HG03442 (cell line): ENCODE measurements around the gene PFKP.
"Not testable (repeated sequence)": the region's sequence is repeated elsewhere in the genome, so short reads cannot be mapped to it uniquely, and the experiment has no call there.

Experiments used
- ATAC-seq: cut with Tn5 transposase; IDR thresholded peaks from one replicate; pipeline ENCODE4 v1.9.1; 2021; ENCODE audit warnings: mild to moderate bottlenecking, moderate library complexity; ENCODE audit not compliant: unreplicated experiment

PFKP gene

DNA sequence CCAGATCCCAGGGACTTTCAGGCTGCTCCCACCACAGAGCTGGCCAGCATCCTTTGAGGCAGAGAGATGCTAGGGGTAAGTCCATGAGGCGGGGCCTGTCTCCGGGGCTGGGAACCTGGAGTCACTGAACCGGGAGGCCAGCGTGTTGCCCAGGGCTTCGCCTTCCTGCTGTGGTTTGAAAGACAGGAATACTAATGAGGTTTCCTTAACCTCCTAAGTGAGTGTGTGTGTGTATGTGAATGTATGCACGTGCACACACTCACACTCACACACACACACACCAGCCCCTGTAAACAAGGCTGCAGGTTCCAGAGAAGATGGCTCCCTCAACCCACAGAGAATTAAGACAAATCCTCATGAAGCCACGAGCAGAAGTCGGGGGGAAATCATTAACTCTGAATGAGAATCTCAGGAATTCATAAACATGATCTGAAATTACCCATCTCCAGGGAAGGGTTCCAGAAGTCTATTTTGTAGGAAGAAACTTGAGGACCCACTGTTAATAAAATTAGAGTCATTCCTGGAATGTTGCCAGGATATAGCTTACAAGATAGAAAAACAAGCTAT, 20.3 kb upstream of the PFKP start:
- no peak for ATAC-seq

DNA sequence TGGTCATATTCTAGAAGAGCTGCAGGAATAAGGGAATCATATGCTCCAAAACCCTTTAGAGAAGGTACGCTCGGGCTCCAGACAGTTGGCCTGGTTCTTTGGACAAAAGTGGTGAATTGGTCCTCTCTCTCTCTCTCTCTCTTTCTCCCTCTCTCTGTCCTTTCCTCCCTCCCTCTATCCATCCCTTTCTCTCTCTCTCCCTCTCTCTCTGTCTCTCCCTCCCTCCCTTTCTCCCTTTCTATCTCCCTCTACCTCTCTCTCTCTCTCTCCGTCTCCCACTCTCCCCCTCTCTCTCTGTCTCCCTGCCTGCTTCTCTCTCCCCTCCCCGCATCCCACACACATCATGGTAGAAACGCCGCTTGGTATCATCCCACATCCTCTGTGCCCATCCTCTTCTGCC, 19.8 kb upstream of the PFKP start:
- no peak for ATAC-seq

DNA sequence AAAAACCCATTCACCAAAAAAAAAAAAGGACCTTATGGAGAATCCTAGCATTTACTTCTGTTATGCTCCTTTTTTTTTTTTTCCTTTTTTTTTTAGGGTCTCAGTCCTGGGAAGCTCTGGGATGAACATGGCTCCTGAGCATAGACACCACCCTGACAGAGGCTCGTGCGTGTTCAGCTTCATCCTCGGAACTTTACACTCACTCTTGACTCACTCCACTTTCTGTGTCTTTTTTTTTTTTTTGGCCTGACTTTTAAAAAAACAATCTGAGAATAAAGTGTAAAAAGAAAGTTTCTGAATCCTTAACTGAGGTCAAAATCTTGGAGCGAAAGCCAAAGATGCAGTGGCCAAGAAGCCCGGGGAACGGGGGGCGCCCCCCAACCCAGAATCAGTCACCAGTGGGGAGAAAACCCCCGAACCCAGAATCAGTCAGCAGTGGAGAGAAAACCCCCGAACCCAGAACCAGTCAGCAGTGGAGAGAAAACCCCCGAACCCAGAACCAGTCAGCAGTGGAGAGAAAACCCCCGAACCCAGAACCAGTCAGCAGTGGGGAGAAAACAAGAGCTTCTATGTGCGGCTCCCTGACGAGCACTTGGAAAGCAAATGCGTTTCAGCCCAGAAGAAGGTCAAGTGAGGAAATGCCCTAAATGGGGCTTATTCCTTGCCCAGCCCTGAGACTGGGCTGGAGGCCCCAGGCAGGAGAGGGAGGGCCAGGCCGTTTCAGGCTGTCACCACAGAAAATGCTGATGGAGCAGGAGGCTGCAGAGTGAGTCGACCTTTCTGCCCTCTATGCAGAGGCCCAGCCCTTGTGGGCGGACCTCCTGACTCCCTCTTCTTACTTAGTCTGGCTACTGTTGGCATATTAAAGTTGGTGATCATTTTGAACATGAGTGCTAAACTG, 19.0 kb upstream of the PFKP start:
- ATAC-seq = no peak

DNA sequence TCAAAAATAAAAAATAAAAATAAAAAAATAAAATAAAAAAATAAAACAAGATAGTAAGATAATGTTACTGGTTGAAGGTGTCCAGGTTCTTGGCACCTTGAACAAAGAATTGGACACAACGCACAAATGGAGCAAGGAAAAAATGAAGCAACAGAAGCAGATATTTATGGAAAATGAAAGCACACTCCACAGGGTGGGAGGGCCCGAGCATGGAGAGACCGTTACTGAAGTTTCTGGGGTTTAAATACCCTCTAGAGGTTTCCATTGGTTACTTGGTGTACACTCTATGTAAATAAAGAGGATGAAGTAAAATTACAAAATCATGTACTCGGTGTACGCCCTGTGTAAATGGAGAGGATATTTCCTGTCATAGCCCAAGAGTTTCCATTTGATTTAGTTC, 15.7 kb upstream of the PFKP start:
- ATAC-seq = no peak

DNA sequence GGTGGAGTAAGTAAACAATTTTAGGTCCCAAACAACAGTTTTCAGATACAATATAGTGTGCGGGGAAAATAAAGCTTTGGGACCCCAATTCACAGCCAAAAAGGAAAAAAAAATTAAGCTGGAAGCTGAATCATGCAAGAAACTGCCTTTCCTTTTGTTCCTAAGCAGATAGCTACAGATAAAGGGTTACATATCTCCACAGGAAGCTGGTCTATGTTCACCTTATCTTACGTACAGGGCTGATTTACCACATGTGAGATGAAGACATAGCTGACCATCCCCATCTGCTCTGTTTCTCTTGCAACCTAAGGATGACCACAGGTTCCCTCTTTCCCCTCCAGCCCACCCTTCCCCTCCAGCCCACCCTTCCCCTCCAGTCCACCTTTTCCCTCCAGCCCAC, 14.2 kb upstream of the PFKP start:
- ATAC-seq = no peak

DNA sequence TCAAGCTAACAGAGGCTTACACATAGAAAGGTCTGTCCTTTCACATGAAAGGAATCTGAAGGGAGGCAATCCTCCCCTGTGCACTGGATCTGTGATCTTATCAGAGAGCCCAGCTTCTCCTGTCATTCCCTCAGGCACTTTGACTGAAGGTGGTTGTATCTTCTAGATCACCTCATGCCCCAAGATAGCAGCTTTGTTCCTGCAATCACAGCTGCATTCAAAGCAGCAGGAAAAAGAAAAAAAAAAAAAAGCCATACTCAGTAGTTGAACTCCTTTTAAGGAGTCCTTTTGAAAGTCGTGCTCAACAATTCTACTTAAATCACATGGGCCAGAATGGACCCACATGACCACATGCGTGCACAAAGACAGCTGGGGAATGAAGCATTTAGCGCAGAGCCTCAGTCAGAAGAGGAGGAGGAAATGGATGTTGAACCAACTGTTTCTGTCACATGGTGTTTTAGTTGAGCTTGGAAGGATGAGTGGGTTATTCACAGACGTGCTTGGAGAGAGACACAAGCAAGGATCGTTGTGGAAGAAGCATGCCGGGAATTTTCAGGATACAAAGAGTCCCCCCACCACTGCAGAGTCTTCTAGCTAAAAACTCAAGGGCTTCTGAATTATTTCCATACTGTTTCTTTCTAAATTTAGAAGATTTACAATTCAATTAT, 13.0 kb upstream of the PFKP start:
- ATAC-seq = no peak

DNA sequence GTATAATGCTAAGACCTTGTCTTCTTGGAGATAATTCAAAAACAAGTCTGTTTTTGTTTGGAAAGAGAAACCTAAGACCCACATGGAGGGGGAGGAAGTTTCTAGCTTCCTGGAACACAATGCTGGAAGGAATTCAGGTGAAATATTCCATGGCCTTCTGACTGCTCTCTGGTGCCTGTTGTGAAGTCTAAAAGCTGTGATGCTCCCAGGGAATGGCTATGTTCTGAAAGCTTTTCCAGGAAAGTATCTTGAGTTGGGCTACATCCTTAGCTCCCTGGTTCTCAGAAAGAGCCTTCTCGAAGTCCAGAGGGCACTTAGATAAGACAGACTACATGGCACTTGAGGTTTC, 12.5 kb upstream of the PFKP start:
- ATAC-seq = no peak

DNA sequence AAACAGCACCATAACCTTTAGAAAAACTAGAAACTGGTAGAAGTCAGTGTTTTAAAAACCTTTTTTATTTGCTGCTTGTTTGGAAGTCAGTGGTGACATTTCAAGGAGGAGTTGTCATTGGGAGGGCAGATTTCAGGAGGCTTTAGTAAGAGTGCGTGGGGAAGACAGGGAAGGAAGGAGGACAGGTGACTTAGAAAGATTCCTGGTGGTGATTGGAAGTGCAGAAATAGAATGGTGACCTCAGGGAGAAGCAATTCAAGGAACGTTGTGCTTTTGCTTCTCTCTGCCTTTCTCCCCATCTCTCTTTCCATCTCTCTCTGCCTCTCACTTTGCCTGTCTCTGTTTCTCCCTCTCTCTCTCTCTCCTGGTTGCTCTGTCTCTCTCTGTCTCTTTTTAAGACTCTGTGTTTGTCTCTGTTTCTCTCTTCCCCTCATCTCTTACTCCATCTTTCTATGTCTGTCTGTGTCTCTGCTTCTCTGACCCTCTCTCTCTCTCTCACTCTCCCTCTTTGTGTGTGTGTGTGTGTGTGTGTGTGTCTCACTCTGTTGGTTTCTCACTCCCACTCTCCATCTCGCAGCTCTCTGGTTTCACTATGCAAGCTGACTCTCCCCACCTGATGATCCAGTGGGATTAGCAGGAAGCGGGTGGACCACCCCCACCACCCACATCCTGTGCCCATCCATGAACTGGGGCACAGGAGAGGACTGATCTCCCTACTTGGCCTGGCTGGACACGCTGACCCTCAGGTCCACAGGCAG, 10.9 kb upstream of the PFKP start:
- ATAC-seq = no peak

DNA sequence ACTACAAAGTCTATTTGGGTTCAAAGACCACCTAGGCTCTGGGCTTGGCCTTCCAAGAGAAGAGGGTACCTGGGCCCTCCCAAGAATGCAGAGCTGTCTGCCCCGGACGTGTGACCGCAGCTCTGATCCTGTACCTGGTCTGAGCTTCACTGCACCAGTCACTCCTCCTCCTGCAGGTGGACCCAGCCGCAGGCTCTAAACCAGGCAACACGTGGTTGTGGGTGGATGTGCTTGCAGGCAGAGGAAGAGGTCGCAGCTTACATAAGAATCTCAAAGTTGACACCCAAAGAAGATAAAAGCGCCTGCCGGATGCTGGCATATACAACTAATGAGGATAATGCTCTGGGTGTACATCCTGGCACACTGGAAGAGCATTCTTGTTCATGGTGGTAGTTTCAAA, 9.4 kb upstream of the PFKP start:
- ATAC-seq = no peak

DNA sequence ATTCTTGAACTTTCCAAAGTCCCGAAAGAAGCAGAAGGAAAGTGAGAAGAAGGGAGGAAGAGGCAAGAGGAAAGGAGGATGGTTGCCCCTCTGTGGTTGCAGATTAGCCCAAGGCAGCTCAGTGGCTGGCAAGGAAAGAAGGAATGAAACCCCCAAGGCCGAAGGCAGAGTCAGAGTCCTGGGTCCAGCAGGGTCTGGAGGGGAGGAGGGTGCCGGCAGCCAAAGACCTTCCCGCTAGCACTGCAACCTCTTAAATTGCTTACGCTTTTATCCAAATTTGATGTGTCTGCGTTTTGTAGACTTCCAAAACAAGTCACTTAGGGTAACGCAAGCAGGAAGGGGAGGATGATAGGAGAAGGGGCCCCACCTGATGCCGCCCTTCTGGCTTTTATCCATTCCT, 7.4 kb upstream of the PFKP start:
- no peak for ATAC-seq

DNA sequence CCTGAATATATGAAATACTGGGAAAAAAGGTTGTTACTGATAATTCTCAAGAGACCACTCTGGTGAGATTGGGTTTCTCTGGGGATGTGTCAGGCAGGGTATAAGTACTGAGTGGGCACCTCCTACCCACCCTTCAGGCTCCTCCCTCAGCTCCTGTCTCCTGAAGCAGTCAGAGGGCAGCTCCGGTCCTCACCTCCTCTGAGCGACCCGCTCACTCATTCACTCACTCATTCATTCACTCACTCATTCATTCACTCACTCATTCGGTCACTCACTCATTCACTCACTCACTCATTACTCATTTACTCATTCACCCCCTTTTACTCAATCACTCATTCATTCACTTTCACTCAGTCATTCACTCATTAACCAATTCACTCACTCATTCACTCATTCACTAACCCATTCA, 6.9 kb upstream of the PFKP start:
- ATAC-seq = no peak

DNA sequence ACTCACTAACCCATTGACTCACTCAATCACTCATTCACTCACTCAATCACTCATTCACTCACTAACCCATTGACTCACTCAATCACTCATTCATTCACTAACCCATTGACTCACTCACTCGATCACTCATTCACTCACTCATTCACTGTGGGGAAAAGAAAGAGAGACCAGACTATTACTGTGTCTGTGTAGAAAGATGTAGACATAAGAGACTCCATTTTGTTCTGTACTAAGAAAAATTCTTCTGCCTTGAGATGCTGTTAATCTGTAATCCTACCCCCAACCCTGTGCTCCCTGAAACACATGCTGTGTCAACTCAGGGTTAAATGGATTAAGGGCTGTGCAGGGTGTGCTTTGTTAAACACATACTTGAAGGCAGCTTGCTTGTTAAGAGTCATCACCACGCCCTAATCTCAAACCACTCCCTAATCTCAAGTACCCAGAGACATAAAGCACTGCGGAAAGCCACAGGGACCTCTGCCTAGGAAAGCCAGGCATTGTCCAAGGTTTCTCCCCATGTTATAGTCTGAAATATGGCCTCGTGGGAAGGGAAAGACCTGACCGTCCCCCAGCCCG, 5.9 kb upstream of the PFKP start:
- ATAC-seq = not testable (repeated sequence)

DNA sequence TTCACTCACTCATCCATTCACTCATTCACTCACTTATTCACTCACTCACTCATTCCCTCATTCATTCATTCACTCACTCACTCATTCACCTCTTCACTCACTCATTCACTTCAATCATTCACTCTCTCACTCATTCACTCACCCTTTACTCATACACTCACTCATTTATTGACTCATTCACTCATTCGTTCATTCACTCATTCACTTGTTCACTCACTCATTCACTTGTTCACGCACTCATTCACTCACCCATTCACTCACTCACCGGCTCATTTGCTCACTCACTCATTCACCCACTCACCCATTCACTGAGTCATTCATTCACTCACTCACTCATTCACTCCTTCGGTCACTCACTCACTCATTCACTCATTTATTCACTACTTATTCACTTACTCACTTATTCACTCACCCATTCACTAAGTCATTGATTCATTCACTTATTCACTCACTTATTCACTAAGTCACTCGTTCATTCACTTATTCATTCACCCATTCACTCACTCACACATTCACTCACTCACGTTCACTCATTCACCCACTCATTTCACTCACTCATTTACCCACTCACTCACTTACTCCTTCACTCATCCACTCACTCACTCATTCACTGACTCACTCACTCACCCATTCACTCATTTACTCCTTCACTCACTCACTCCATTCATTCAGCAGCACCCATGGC, 4.7 kb upstream of the PFKP start:
- ATAC-seq = no peak

DNA sequence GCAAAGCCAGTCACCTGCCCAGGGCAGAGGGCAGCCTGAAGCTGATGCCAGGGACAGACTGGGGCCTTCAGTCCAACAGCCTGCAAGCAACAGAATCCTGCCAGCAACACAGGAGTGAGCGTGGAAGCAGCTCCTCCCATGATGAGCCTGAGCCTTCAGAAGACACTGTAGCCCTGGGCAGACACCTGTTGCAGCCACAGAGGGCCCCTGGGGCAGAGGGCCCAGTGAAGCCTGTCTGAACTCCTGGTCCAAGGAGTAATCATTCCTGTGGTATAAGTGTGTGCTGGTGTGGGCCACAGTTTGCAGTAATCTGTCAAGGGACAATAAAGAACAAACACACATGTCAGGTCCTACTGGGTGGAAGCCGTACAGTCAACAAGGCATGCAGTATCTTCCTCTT, 2.9 kb upstream of the PFKP start:
- ATAC-seq = no peak

DNA sequence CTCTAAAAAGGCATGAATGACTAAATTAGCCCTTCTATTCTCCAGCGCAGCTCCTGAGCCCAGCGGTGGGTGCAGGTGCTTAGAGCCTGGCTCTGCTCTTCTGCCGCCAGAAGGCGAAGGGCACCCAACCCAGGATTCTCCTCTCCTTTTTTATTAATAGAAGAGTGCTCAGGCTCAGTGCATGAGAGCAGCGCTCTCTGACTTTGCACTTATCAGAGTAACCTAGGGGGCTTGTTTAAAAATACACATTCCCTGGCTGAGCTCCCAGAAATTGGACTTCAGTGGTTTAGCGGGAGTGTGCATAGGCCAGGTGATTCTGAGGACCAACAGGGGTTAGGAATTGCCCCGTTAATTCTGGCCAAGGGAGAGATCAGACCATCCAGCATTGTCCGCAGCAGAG, 1.7 kb upstream of the PFKP start:
- no peak for ATAC-seq

DNA sequence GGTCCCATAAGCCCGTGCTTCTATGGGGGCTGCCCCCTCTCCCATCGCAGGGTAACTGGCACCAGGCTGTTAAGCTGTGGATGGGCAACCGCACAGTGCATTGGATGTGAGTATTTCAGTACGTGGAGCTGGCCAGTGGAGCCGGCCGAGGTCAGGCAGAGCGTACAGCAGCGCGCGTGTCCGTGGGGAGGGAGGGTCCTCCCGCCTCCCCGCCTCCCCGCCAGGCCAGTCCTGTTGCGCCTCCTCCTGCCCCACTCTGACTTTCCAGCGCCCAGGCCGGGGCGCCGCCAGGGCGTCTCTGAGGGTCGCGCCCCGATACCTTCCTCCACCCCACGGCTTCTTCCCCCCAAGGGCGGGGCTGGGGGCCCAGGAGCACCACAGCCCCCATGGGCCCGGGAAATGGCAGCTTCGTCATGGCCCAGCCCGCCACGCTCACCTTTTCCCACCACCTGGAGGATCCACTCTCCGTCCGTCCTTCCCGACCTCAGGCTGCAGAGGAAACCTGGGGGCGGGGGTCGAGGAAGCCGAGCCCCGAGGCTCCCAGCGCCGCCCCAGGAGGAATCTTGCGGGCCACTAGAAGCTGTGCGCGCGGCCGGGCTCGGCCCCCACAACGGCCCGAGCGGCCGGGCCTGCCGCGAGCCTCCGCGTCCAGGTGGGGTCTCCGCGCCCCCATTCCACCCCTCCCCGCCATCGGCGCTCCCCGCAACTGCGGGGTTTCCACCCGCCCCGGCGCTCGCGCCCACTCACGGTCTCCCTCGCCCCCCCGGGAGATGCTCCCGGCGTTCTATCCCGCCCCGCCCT, 831 bp upstream of the PFKP start:
- no peak for ATAC-seq

DNA sequence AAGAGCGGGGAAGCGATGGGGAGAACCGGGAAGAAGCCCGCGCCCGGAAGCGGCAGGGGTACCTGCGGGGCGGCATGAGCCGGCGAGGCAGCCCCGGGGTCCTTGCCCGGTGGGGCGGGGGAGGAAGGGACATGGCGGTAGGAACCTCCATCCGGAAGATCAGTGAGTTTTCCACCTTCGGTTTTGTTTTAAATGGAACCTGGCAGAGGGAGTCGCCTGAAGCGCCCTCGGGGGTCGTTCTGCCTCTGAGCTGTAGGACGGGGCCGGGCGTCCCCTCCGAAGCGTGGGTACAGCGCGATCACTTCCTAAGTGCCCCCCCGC, 471 bp downstream of the PFKP start:
- ATAC-seq = peak; percentile 1

DNA sequence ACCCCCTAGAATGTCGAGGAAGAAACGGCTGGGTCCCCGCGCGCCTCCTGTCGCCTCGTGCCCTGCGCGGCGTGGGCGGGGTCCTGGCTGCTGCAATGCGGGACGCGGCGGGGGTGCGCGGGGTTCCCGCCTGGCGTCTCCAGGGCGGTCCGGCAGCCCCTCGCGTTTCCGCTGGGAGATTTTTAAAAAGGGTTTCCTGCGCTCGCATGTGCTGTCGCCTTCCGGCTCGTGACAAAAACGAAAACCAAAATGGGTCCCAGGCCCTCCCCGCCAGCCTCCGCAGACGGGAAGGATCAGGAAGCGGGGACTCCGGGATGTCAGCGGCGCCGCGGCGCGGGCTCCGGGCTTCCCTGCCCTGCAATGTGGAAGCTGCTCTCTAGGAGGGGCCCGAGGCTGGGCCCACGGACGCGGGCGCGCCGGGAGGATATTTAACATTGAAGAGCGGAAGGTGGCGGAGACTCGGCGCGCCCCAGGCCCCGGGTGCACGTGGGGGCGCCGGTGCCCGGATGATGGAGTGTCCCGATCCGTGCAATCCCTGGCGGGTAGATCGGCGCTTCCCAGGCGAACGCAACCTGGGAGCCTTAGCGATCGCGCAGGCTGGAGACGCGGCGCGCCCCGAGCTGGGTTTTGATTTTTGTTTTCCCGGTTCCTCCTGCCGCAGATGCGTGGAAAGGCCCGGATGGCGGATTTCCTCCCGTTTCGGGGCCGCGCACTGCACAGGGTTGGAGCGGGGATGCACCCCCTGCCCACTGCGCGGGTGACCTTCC, 1.0 kb downstream of the PFKP start:
- peak; percentile 36 for ATAC-seq
